PFSK-1 (cell line): ENCODE data around the gene FNIP2.

Experiments
- FOXP2 ChIP-seq: optimal IDR thresholded peaks from 2 replicates; pipeline ENCODE3; 2011; ENCODE audit warnings: borderline replicate concordance, control low read depth, inconsistent platforms; ENCODE audit not compliant: insufficient read depth; ENCODE audit errors: extremely low read length, extremely low read depth
- POLR2AphosphoS5 ChIP-seq: IDR thresholded peaks from 2 replicates; pipeline ENCODE4 v1.6.1; 2012; ENCODE audit warnings: low read depth, mild to moderate bottlenecking, control low read depth, low read length, moderate library complexity
- SIN3A ChIP-seq: IDR thresholded peaks from 2 replicates; pipeline ENCODE4 v1.6.1; 2012; ENCODE audit warnings: mild to moderate bottlenecking, low read length, moderate library complexity, borderline replicate concordance; ENCODE audit not compliant: insufficient read depth
- TAF1 ChIP-seq: IDR thresholded peaks from 2 replicates; pipeline ENCODE4 v1.6.1; 2012; ENCODE audit warnings: low read length, control low read depth, borderline replicate concordance; ENCODE audit not compliant: insufficient read depth

DNA sequence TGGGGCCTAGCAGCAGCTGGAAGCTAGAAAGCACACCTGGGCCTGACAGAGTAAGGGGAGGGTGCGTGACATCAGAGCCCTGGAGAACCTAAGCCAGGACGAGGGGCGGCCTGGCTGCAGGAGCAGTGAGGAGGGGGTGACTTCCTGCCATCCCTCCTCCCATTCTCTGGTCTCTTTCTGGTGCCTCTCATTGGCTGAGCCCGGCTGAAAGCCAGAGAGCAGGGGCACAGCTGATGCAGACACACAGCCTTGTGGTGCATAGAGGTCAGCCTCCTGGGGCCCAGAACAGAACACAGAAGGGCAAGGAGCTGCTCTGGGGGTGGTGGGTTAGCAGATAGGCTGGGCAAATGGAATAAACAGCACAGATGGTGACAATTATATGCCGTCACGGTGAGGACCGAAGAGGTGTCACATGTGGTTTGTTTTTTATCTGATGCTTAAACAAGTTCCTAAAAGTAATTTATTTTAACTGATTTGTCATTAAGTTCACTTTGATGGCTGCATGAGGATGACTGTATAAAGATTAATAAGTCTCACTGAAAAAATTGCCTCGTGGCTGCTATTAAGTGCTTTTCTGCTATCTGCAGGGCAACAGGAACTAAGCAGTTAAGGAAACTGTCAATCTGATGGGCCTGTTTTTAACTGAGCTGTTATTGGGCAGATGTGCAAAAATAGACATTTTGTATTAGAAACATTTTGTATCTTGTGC is 102.0 kb downstream of the FNIP2 start:
- TF ChIP-seq POLR2AphosphoS5 = no peak
- TF ChIP-seq TAF1 = no peak
- TF ChIP-seq FOXP2 = no peak
- TF ChIP-seq SIN3A = no peak
